ENCODE data around the gene RNF157. TPM values are rescaled to one million over a fixed set of nuclear protein-coding genes. Genes with fewer than 3 reads are reported as not detected.
A peak's percentile ranks its signal among the peaks of the same experiment; 100 is the strongest.

The RNF157 gene
- total and polyA plus RNA-seq, 2 of the 13 experiments (the other 11 are each of a cell fraction or from before 2014, with no cell fraction given): 0.44 to 1.5 TPM

GRCh38 chr17:76239538-76240274 is 587 bp downstream of the RNF157 start (continued):
- TF ChIP-seq MXD3 (CRISPR knock-in tag; IDR thresholded peaks at IDR 0.05): peak; percentile 65; the same call in 1 of the 2 replicates
- TF ChIP-seq ZBTB20 (CRISPR knock-in tag; IDR thresholded peaks at IDR 0.05; ENCODE audit: borderline replicate concordance, low read depth): no peak
- peak; percentile 26; the same call in 1 of the 2 replicates for TF ChIP-seq ZSCAN12 (CRISPR knock-in tag; IDR thresholded peaks at IDR 0.05)
- peak; percentile 38; the same call in 1 of the 2 replicates for TF ChIP-seq SALL1 (CRISPR knock-in tag; IDR thresholded peaks at IDR 0.05)
- no peak for TF ChIP-seq TFDP1 (CRISPR knock-in tag; IDR thresholded peaks at IDR 0.05; ENCODE audit: borderline replicate concordance)
- TF ChIP-seq FIP1L1 (IDR thresholded peaks at IDR 0.05; ENCODE audit: borderline replicate concordance, insufficient read depth, low read depth, low read length): no peak
- 0 out of 2 replicates have a peak, but pooled peaks have one; percentile 11 for TF ChIP-seq ARID5B (CRISPR knock-in tag; IDR thresholded peaks at IDR 0.05)
- TF ChIP-seq ZNF3 (CRISPR knock-in tag; IDR thresholded peaks at IDR 0.05): no peak
- no peak for TF ChIP-seq DRAP1 (CRISPR knock-in tag; IDR thresholded peaks at IDR 0.05)
- peak; percentile 79 for TF ChIP-seq ZNF546 (CRISPR knock-in tag; conservative IDR thresholded peaks at IDR 0.05)
- TF ChIP-seq ZNF333 (CRISPR knock-in tag; IDR thresholded peaks at IDR 0.05; ENCODE audit: borderline replicate concordance): peak; percentile 55; the same call in 1 of the 2 replicates
- TF ChIP-seq MTF1 (CRISPR knock-in tag; IDR thresholded peaks at IDR 0.05): 0 out of 2 replicates have a peak, but pooled peaks have one; percentile 6
- peak; percentile 28; the same call in 1 of the 2 replicates for TF ChIP-seq ZNF788 (CRISPR knock-in tag; IDR thresholded peaks at IDR 0.05; ENCODE audit: borderline replicate concordance)
- TF ChIP-seq MTERF4 (CRISPR knock-in tag; IDR thresholded peaks at IDR 0.05): no peak
- TF ChIP-seq NONO (IDR thresholded peaks at IDR 0.05): no peak
- no peak for TF ChIP-seq NONO (CRISPR knock-in tag; conservative IDR thresholded peaks at IDR 0.05)
- no peak for TF ChIP-seq GMEB2 (CRISPR knock-in tag; IDR thresholded peaks at IDR 0.05; ENCODE audit: low read depth)
- no peak for TF ChIP-seq HBP1 (CRISPR knock-in tag; IDR thresholded peaks at IDR 0.05; ENCODE audit: low read depth)
- no peak for TF ChIP-seq THAP11 (CRISPR knock-in tag; IDR thresholded peaks at IDR 0.05)
